Measurements from ENCODE around the gene MSI2.
"Not testable (repeated sequence)": the region's sequence is repeated elsewhere in the genome, so short reads cannot be mapped to it uniquely, and the experiment has no call there.

The MSI2 gene

GRCh38 chr17:57293077-57293476 lies 36.8 kb downstream of the MSI2 start:
- DNase-seq (ENCODE audit: low read depth): no peak

- no peak for DNase-seq (ENCODE audit: low read depth)
These were observed 37.8 kb downstream of the MSI2 start for GRCh38 chr17:57294101-57294500.

DNA sequence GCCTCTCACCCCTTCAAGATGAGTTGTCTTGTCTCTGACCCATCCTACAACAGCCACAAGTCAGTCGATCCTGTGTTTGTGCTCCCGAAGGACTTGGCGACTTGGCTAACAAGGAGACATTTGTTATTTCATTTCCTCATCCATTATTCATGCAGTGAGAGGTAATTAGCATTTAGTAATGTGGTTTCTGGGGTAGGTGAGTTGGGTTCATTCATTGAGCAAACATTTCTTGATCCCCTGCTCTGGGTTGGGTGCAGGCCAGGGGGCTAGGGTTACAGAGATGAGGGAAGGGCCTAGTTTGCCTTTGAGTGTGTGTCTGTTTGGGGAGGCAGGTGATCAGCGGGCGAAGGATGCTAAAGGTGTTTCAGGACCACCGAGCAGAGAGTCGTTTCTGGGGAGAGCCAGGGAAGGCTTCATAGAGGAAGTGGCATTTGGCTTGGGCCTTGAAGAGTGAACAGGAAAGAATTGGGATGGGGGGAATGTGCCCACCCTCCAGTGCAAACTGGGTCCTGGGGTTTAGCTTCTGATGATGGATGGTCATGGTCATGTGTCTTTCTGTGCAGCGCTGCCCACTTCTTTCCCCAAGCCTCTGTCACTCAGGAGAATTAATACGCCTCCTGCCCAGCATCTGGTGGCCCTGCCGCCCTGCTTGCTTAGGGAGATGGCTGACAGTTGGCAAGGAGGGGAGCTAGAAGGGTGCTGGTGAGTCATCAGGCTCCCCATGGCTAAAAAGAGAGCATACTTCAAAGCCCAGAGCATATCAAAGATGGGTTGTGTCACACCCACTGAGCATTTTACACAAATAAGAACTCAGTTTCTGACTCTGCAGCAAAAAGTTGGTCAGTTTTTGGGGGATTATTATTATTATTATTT lies 38.5 kb downstream of the MSI2 start:
- no peak for DNase-seq (ENCODE audit: low read depth)

DNA sequence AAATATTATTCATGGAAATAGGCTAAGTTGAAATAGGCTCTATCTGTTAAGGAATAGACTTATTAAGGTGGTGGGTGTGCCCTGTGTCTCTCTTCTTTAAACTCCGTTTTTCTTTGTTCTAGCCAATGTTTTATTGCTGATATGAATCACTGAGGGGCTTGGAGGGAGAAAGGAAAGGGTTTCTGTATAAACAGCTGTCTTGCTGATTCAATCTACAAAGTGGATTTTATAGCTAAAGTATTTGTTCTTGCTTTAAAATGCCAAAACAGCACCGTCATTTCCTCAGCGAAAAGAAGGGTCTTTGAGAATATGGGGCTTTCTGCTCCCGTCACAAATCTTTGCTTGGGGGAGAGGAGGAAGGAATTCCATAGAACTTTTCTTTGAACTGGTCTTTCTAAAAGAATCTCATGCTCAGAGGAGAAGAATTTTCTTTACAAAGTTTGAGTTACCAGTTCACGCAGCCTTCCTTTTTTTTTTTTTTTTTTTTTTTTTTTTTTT lies 39.3 kb downstream of the MSI2 start:
- DNase-seq (ENCODE audit: low read depth): no peak

DNA sequence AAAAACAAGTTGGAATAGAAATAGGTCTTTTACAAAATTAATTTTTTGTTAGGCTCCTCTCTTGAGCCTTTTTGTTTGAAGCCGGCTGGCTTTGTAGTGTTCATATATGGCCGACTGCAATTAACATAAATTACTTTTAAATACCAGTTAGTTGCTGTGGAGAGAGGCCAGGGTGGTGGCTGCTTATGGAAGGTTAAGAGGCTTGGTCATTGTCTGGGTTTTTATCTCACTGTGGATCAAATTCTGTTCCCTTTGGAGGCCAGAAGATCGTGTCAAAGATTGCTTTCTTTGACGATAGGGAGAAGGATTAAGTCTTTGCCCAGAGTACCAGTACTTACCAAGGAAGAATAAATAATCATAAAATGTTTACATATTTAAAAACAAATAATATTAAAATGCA lies 39.9 kb downstream of the MSI2 start:
- DNase-seq (ENCODE audit: low read depth): no peak

GRCh38 chr17:57299176-57299575 lies 42.9 kb downstream of the MSI2 start:
- no peak for DNase-seq (ENCODE audit: low read depth)

DNA sequence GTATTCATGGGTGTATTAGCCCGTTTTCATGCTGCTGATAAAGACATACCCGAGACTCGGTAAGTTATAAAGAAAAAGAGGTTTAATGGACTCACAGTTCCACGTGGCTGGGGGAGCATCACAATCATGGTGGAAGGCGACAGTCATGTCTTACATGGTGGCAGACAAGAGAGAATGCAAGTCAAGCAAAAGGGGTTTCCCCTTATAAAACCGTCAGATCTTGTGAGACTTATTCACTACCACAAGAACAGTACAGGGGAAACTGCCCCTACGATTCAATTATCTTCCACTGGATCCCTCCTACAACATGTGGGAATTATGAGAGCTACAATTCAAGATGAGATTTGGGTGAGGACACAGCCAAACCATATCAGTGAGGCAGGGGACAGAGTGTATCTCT lies 44.3 kb downstream of the MSI2 start:
- not testable (repeated sequence) for DNase-seq (ENCODE audit: low read depth)

GRCh38 chr17:57302690-57303465 lies 46.6 kb downstream of the MSI2 start:
- no peak for DNase-seq (ENCODE audit: low read depth)

DNA sequence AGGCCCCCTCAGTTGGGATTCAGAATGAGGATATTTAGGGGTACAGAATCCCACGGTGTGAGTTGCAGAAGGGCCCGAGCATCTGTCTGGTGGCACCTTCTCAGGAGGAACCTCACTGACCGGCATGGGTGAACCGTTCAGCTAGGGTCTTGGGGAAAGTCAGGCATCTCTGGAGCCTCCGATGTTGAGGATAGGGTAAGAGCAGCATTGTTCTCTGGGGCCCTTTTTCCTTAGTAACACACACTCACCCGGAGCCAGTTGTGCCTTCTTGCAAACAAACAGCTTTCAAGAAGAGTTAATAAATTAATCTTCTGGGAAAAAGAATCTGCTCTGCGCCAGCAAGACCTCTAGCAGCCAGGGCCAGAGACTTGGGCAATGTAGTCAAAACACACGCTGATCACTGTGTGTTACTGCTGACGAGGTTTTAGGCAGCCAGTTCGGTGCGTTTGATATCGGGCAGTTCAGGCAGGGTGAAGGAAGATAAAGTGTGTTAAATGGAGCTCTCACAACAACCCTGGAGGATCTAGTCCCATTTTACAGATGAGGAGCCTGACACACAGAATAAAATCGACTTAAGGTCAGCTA lies 48.9 kb downstream of the MSI2 start:
- DNase-seq (ENCODE audit: low read depth): no peak

DNA sequence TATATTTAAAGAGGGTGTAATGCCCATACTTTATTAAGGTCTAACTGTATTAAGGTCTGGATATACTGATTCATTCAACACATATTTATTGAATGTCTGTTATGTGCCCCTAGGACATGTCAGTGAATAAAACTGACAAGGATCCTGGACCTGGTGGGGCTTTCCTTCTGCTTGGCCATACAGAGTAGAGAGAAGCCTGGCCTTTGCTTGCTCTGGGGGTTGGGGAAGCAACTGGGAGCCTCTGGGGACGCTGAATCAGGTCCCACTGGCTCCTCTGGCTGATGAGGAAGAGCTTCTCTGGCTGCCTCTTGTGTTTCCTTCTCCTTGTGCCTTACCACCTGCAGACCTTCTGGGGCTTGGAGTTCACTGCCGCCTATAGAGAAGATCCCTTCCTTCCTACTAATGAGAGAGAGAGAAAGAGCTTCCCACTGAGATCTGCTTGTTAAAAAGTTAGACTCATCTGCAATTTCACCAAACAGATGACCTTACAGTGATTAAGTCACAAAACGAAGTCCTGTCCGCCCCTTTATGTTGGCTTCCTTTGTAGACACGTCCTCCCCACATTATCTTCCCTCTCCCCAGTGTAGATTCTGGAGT lies 49.7 kb downstream of the MSI2 start:
- DNase-seq (ENCODE audit: low read depth): no peak

GRCh38 chr17:57308543-57309186 lies 52.3 kb downstream of the MSI2 start:
- no peak for DNase-seq (ENCODE audit: low read depth)

DNA sequence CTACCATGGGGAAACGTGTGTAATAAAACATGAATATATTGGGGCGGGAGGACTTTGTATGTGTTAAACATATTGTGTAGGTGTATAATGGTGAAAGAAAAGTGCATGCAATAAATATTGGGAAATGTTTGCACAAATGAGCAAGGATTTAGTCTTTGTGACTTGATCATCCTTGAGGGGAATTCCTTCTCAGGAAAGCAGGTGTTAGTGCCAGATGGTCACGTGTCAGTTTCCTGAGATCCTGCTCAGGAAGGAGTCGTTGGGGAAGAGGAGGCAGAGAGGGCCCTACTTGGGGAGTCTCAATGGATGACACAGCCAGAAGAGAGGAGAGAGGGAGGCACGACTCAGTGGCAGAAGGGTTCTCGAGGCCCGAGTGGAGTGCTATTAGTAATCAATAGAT lies 53.2 kb downstream of the MSI2 start:
- no peak for DNase-seq (ENCODE audit: low read depth)

- DNase-seq (ENCODE audit: low read depth): no peak
These were observed 55.2 kb downstream of the MSI2 start for GRCh38 chr17:57311281-57312216.

DNA sequence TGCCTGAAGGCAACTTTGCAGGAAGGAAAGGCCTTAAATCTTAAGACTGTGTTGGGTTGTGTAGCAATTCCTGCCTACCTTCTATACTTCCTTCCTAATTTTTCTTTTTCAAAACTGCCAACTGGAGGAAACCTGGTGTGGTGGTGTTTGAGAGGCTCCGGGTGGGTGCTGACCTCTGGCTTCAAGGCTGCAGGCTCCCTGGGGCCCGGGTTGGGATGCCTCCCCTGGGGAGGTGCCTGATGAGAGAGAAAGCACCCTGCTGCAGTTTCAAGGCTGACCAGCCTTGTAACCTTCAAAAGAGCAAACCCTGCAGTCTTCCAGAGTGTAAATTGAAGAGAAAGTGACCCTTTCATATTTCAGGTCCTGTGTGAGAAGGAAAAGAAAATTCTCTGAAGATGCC lies 55.9 kb downstream of the MSI2 start:
- DNase-seq (ENCODE audit: low read depth): no peak

- DNase-seq (ENCODE audit: low read depth): no peak
These were observed 56.9 kb downstream of the MSI2 start for GRCh38 chr17:57313097-57313835.

DNA sequence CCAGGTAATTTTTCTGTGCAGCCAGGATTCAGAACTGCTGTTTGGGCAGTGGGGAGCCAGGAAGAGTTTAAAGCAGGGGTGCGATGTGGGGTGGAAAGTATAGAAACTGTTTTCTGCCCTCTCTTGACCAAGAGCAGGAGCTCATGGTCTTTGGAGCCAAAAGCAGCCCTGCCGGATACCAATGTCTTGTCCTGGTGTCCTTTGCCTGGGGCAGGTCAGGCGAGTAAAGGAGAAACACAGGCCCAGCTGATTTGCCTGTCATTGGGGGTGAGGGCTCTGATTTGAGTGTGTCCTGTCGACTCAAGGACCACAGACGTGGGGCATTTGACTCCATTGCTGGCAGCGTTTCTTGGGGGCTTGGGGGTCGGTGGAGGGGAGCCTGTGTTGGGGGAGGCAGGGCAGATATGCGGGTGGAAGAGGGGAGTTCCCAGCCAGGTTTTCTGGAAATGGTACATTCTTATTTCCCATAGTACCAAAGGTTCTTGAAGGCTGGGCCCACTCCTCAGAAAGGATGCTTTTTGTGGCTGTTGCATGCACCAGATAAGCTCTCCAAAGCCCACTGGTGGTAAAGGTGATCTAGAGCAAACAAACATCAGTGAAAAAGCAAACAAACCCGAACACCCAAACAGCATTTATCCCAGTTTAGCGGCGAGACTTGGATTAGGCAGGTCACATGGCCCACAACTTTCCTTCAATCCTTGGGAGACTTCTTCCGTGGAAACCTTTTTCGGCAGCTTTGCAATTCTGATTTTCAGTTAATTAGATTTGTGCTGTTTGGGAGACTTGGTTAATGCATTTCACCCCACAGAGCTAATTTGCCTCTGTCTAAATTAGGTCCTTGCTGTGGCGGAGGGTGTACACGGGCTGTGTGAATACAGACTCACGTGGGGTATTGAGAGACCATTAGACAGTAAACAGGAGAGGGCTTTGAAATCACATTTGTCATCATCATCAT lies 59.0 kb downstream of the MSI2 start:
- no peak for DNase-seq (ENCODE audit: low read depth)

GRCh38 chr17:57316361-57316760 lies 60.0 kb downstream of the MSI2 start:
- DNase-seq (ENCODE audit: low read depth): no peak

DNA sequence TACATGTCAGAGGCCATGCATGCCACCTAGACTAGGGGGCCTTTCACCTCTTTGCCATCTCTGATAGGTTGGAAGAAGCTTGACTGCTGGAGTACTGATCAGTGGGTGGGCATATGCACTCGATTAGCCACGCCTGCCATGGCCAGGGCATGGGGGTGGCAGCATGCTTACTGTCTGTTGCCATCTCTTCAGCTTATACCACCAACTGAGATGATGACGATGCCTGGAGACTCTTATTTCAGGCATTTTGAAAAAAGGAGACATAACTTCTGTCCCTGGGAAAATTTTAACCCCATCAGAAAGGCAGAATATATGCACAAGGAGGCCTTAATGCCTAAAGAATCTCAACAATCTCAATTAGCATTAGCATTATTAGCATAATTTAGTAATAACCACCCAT lies 60.8 kb downstream of the MSI2 start:
- DNase-seq (ENCODE audit: low read depth): no peak

DNA sequence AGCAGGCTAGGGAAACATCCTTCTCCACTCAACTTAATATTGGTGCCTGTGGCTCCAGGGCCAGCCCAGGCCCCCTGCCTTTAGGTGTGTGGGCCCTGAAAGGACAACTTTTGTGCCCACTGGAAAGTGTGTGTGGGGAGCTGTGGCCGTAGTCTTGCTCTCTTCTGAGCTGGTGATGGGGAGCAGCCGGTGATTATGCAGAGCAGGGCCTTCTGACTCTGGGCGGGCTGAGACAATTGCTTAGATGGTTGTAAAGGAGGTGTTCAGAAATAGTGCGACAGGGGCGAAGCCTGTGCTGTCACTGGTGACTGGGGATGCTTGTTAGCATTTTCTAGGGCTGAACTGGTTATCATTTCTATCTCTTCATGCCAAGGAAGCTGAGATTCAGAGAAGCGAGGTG lies 62.6 kb downstream of the MSI2 start:
- no peak for DNase-seq (ENCODE audit: low read depth)
